Measurements from ENCODE around the gene OGFOD3. TPM values are rescaled to one million over a fixed set of nuclear protein-coding genes. Genes with fewer than 3 reads are reported as not detected.

Gene OGFOD3
- total RNA-seq, 4 donors from 2014 or later: 12.4 to 30.1 (median 24.0) TPM

DNA sequence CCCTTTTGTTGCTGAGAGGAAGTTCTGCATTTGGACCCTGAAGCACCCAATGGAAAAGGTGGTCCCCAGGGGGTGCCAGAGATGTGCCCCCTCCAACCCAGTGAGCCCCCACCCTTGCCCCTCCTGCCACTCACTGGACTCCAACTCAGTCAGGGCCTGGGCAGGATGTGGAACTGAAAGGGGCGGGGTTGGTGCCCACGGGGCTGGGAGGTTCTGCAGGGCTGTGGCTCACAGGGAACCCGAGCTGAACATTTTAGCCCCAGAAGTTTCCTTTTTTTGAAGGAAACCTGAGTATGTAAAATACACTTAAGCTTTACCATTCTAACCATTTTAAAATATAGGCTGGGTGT, 15.8 kb upstream of the OGFOD3 start:
- Histone ChIP-seq H3K4me1 (peaks cover 0 to 13% (median 0%) of the 10 kb centered on the region in 4 donors), H3K27me3 (no peaks in the 10 kb centered on the region), H3K27ac (peak overlapping the region in 1 of 4 donors; percentile 47), H3K36me3 (peaks cover 0 to 24% (median 0%) of the 10 kb centered on the region in 3 donors), H3K4me3 (no peak overlapping the region), H3K9me3 (no peaks in the 10 kb centered on the region)
- TF ChIP-seq POLR2A (IDR thresholded peaks at IDR 0.05): no peak
- TF ChIP-seq, protein P1, sequence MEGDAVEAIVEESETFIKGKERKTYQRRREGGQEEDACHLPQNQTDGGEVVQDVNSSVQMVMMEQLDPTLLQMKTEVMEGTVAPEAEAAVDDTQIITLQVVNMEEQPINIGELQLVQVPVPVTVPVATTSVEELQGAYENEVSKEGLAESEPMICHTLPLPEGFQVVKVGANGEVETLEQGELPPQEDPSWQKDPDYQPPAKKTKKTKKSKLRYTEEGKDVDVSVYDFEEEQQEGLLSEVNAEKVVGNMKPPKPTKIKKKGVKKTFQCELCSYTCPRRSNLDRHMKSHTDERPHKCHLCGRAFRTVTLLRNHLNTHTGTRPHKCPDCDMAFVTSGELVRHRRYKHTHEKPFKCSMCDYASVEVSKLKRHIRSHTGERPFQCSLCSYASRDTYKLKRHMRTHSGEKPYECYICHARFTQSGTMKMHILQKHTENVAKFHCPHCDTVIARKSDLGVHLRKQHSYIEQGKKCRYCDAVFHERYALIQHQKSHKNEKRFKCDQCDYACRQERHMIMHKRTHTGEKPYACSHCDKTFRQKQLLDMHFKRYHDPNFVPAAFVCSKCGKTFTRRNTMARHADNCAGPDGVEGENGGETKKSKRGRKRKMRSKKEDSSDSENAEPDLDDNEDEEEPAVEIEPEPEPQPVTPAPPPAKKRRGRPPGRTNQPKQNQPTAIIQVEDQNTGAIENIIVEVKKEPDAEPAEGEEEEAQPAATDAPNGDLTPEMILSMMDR (IDR thresholded peaks at IDR 0.05): no peak
- DNase-seq: peak in 2 of 3 donors; percentile 75 to 78

DNA sequence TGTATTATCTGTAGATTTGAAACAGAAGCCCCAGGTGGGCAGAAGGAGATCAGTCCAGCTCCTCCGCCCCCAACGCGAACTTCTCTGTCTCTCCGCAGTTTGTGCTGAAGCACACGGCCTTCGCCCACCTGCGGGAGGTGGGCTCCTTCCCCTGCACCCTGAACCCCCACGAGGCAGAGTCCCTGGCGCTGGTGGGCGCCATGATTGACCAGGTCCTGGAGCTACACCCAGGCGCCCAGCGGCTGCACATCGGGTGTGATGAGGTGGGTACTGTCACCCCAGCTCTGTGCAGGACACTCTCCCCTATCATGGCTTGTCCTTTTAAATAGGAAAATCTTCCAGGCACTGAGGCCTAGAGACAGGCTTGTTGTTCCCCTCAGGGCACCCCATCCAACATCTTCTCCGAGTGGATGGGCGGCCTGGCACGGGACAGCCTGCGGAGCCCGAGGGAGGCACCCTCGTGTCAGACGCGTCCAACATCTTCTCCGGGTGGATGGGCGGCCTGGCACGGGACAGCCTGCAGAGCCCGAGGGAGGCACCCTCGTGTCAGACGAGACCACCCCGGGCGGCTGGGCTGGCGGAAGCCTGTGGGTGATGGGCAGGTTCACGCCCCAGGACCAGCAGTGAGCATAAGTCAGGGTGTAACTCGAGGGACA, 15.3 kb upstream of the OGFOD3 start:
- H3K9me3 ChIP-seq: no peaks in the 10 kb centered on the region
- peaks cover 0 to 13% (median 0%) of the 10 kb centered on the region in 4 donors for H3K4me1 ChIP-seq
- H3K27me3 ChIP-seq: no peaks in the 10 kb centered on the region
- H3K27ac ChIP-seq: peak overlapping the region in 1 of 4 donors; percentile 47
- H3K36me3 ChIP-seq: peaks cover 0 to 24% (median 0%) of the 10 kb centered on the region in 3 donors
- DNase-seq: no peak
- H3K4me3 ChIP-seq: no peak overlapping the region
- TF ChIP-seq, protein P1 (IDR thresholded peaks at IDR 0.05): no peak
- TF ChIP-seq POLR2A (IDR thresholded peaks at IDR 0.05): no peak

DNA sequence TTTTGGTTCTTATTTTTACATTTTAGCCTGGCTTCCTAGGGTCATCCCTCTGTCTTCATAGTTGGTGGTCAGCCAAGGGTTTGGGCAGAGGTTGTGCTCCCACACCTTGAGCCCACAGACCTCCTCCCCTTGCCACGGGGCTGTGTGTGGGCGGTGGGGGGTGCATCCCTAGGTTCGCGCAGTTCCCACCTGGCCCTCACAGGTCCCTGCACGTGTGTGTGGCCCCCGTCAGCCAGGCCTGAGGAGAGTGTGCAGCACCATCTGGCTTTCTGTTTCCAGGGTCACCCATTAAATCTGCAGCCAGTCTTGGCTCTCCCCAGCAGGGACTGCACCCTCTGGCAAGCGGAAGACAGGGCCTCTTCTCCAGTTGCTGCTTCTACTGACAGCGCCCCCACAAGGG, 13.6 kb upstream of the OGFOD3 start:
- peaks cover 0 to 13% (median 0%) of the 10 kb centered on the region in 4 donors for H3K4me1 ChIP-seq
- no peak for DNase-seq
- H3K4me3 ChIP-seq: no peak overlapping the region
- peaks cover 0 to 18% (median 0%) of the 10 kb centered on the region in 3 donors for H3K36me3 ChIP-seq
- TF ChIP-seq, protein P1 (IDR thresholded peaks at IDR 0.05): no peak
- no peak for TF ChIP-seq POLR2A (IDR thresholded peaks at IDR 0.05)
- H3K9me3 ChIP-seq: no peaks in the 10 kb centered on the region
- H3K27me3 ChIP-seq: no peaks in the 10 kb centered on the region
- H3K27ac ChIP-seq: no peak overlapping the region

DNA sequence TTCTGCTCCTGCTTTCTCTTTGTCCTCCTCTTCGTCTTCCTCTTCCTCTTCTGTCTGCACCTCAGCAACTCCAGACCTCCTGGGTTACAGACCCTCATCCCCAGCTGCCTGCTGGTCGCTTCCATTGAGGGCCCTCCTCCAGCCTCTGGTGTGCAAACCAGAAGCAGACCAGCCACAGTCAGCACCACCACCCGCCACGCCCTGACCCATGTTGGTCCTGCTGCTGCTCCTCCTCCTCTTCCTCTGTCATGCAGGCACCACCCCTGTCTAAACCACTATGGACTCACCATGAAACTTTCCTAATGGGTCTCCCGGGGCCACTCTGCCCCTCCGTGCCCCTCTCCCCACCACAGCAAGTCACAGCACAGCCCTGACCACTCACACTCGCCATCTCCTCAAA, 11.4 kb upstream of the OGFOD3 start:
- H3K36me3 ChIP-seq: no peaks in the 10 kb centered on the region
- H3K27ac ChIP-seq: no peak overlapping the region
- H3K4me1 ChIP-seq: peaks cover 0 to 3% (median 0%) of the 10 kb centered on the region in 4 donors
- DNase-seq: no peak
- TF ChIP-seq POLR2A (IDR thresholded peaks at IDR 0.05): no peak
- no peaks in the 10 kb centered on the region for H3K27me3 ChIP-seq
- H3K9me3 ChIP-seq: no peaks in the 10 kb centered on the region
- no peak overlapping the region for H3K4me3 ChIP-seq

DNA sequence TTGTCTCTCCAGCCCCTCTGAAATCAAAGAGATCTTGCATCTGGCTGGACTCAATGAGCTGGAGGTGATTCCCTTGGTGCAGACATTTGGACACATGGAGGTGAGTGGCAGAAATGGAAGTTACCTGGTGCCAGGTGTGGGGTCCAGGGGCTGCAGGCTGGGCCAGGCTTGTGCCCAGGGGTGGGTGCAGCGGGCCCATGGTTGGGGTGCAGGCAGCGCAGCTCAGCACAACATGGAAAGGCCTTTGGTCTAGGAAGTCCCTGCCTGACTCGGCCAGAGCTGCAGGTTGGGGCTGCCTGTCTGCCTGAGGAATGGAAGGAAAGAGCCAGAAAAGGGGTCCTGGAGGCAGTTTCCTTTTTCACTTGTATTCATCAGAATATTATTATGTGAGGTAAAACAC, 10.2 kb upstream of the OGFOD3 start:
- H3K4me3 ChIP-seq: no peak overlapping the region
- no peak for DNase-seq
- no peaks in the 10 kb centered on the region for H3K27me3 ChIP-seq
- H3K36me3 ChIP-seq: no peaks in the 10 kb centered on the region
- H3K9me3 ChIP-seq: no peaks in the 10 kb centered on the region
- TF ChIP-seq, protein P1 (IDR thresholded peaks at IDR 0.05): no peak
- no peak for TF ChIP-seq POLR2A (IDR thresholded peaks at IDR 0.05)
- no peak overlapping the region for H3K27ac ChIP-seq
- H3K4me1 ChIP-seq: no peaks in the 10 kb centered on the region

DNA sequence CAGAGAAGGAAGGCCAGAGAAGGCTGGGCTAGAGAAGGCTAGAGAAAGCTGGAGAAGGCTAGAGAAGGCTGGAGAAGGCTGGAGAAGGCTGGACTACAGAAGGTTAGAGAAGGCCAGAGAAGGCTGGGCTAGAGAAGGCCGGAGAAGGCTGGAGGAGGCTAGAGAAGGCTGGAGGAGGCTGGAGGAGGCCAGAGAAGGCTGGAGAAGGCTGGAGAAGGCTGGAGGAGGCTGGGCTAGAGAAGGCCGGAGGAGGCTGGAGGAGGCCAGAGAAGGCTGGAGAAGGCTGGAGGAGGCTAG, 6.4 kb upstream of the OGFOD3 start:
- no peak overlapping the region for H3K4me3 ChIP-seq
- peaks cover 0 to 9% (median 0%) of the 10 kb centered on the region in 3 donors for H3K36me3 ChIP-seq
- no peaks in the 10 kb centered on the region for H3K4me1 ChIP-seq
- DNase-seq: no peak
- no peak overlapping the region for H3K27ac ChIP-seq
- TF ChIP-seq, protein P1 (IDR thresholded peaks at IDR 0.05): no peak
- no peak for TF ChIP-seq POLR2A (IDR thresholded peaks at IDR 0.05)
- peaks cover 0 to 5% (median 0%) of the 10 kb centered on the region in 4 donors for H3K9me3 ChIP-seq
- H3K27me3 ChIP-seq: no peaks in the 10 kb centered on the region

All from Peyer's patch (tissue), 4 donors.